ENCODE measurements around the gene MRPL21. TPM values are rescaled to one million over a fixed set of nuclear protein-coding genes. Genes with fewer than 3 reads are reported as not detected.

MRPL21 gene
- total and polyA plus RNA-seq, 9 of the 15 experiments (the other 6 are each of a cell fraction or from before 2014, with no cell fraction given) = 196 to 618 (median 232) TPM

GRCh38 chr11:68929706-68930570 is 26.3 kb upstream of the MRPL21 start (continued):
- TF ChIP-seq, protein P1, sequence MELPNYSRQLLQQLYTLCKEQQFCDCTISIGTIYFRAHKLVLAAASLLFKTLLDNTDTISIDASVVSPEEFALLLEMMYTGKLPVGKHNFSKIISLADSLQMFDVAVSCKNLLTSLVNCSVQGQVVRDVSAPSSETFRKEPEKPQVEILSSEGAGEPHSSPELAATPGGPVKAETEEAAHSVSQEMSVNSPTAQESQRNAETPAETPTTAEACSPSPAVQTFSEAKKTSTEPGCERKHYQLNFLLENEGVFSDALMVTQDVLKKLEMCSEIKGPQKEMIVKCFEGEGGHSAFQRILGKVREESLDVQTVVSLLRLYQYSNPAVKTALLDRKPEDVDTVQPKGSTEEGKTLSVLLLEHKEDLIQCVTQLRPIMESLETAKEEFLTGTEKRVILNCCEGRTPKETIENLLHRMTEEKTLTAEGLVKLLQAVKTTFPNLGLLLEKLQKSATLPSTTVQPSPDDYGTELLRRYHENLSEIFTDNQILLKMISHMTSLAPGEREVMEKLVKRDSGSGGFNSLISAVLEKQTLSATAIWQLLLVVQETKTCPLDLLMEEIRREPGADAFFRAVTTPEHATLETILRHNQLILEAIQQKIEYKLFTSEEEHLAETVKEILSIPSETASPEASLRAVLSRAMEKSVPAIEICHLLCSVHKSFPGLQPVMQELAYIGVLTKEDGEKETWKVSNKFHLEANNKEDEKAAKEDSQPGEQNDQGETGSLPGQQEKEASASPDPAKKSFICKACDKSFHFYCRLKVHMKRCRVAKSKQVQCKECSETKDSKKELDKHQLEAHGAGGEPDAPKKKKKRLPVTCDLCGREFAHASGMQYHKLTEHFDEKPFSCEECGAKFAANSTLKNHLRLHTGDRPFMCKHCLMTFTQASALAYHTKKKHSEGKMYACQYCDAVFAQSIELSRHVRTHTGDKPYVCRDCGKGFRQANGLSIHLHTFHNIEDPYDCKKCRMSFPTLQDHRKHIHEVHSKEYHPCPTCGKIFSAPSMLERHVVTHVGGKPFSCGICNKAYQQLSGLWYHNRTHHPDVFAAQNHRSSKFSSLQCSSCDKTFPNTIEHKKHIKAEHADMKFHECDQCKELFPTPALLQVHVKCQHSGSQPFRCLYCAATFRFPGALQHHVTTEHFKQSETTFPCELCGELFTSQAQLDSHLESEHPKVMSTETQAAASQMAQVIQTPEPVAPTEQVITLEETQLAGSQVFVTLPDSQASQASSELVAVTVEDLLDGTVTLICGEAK (IDR thresholded peaks at IDR 0.05) = no peak
- TF ChIP-seq, protein P1 (CRISPR knock-in tag; IDR thresholded peaks at IDR 0.05) = no peak
- TF ChIP-seq RFX7 (CRISPR knock-in tag; IDR thresholded peaks at IDR 0.05) (no peak), SOX6 (IDR thresholded peaks at IDR 0.05) (no peak), JUND (IDR thresholded peaks at IDR 0.05; ENCODE audit: borderline replicate concordance, low read depth, low read length) (no peak), JUND (tag; IDR thresholded peaks at IDR 0.05; ENCODE audit: borderline replicate concordance, low read depth, low read length) (no peak)

All from K562 (cell line).